Measurements from ENCODE around the gene SLC16A1.

- TF ChIP-seq, protein P1, sequence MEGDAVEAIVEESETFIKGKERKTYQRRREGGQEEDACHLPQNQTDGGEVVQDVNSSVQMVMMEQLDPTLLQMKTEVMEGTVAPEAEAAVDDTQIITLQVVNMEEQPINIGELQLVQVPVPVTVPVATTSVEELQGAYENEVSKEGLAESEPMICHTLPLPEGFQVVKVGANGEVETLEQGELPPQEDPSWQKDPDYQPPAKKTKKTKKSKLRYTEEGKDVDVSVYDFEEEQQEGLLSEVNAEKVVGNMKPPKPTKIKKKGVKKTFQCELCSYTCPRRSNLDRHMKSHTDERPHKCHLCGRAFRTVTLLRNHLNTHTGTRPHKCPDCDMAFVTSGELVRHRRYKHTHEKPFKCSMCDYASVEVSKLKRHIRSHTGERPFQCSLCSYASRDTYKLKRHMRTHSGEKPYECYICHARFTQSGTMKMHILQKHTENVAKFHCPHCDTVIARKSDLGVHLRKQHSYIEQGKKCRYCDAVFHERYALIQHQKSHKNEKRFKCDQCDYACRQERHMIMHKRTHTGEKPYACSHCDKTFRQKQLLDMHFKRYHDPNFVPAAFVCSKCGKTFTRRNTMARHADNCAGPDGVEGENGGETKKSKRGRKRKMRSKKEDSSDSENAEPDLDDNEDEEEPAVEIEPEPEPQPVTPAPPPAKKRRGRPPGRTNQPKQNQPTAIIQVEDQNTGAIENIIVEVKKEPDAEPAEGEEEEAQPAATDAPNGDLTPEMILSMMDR (IDR thresholded peaks at IDR 0.05), result no peak
- TF ChIP-seq POLR2A (IDR thresholded peaks at IDR 0.05), result no peak
- TF ChIP-seq EP300 (IDR thresholded peaks at IDR 0.05), result no peak
- TF ChIP-seq POLR2AphosphoS5 (IDR thresholded peaks at IDR 0.05), result no peak
These were observed 9.3 kb downstream of the SLC16A1 start for GRCh38 chr1:112946683-112947082.

All from gastroesophageal sphincter (tissue), 3 donors.